Right renal cortex interstitium (tissue), 3 donors: ENCODE data around the gene TSC22D3. TPM values are rescaled to one million over a fixed set of nuclear protein-coding genes. Genes with fewer than 3 reads are reported as not detected.
A peak's percentile ranks its signal among the peaks of the same experiment; 100 is the strongest.

Experiments
- DNase-seq, 3 donors: peaks; one replicate each; pipeline ENCODE4 v3.0.0-alpha.2; 2013; ENCODE audit warnings: low read depth in 3 of 3, low spot score in 2 of 3
- polyA plus RNA-seq, 3 donors: library from polyadenylated mRNA; unstranded; fragments of 120-200 nt; gene quantifications; one replicate each; pipeline ENCODE4 v1.2.1, GENCODE V29; 2013; ENCODE audit not compliant: insufficient read length in 3 of 3

Gene TSC22D3
- polyA plus RNA-seq, 3 donors, result 125 to 132 (median 129) TPM

DNA sequence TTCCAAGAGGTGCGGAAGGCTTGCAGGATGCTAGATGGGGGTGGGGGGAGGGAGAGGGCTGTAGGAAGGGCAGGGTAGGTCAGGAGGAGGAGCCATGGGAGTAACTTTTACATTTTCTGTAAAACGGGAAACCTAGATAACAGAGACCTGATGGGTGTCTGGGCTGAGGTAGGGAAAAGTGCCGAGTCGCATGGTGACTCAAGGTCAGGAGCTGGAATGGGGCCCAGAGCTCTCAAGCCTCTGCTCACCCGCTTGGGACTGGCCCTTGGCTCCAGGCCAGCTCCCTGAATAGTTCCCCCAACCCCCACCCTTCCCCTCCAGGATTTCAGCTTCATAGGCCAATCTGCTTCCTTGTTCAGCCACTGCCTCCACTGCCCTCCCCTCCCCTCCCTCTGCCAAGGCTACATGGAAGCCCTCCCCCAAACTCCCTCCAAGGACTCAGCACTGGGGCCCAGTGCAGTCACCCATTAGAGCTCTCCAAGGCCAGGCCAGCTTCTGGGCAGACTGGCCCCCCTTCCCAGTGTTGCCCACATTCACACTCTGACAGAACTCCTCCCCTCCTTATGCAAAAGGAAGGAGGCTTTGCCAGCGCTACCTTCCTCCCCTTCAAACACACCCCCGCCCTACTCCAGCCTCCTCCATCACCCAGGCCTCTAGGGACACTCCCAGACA is 43.6 kb downstream of the TSC22D3 start:
- peak in 2 of 3 donors; percentile 37 to 54 for DNase-seq

DNA sequence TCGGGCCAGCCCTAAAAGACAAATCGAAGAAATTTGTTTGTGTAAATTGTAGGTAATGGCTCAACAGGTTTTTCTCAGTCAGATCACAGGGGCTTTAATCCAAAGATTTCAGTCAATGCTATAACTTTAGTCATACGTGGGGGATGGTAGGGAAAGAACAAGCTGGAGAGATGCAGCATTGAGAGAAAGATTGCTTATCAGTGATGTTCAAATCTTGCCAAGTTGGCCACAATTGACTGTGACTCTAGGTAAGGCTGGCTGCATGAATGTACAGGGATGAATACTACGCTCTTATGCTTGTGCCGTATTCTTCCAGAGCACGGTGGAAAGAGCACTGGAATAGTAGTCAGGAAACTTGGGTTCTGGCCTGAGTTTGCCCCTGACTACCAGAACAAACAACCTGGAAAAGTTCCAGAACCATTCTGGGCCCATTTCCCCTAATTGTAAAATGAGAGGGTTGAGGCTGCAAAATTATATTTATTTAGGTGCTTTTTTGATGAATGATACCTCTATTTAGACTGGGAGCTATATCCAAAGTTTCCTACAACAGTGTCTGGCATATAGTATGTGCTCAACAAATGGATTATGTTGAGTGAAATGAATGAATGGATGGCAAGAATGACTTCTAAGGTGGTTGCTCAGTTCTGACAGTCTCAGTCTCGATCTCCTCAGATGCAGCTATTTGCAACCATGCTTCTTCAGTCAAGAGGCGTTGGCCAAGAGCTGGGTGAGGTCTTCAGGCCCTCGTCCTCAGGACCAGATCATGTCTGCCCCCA is 44.4 kb downstream of the TSC22D3 start:
- no peak for DNase-seq

DNA sequence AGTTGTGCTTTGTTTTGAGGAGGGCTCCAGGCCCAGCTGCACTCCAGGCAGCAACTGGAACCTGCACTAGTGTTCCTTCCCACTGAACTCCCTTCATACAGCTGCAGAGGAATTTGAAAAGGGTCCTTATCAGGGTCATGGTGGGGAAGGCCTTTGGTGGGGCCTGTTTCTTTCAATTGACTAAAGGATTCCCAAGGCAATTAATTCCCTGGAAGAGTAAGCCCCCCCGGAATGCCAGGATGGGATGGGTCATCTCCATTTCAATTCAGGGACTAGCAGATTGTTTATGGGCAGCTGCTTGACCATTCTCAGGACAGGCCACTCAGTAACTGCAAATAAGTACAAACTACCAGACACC is 45.3 kb downstream of the TSC22D3 start:
- DNase-seq, result no peak

- no peak for DNase-seq
Measured at GRCh38 chrX:107729558-107730297, 45.9 kb downstream of the TSC22D3 start.

- DNase-seq, result no peak
Measured at GRCh38 chrX:107728371-107729099, 47.1 kb downstream of the TSC22D3 start.

GRCh38 chrX:107726816-107727534 is 48.6 kb downstream of the TSC22D3 start:
- no peak for DNase-seq

GRCh38 chrX:107725761-107726555 is 49.6 kb downstream of the TSC22D3 start:
- no peak for DNase-seq

DNA sequence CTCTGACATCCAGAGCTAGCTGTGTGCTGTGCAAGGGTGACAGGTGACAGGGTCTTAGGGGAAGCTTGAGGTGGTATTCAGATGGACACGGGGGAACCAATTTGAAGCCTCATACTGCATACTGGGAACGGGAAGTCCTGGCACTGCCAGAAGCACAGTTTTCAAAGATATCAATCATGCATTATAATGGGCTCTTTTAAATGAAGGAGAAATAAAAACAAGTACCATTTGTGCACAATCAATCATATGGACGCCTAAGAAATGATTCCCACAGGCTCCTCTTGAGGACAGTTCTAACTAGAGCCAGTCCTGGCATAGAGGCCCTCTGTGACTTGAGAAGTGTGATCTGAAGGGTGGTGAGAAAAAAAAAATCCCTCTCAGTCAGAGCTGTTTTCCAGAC is 50.9 kb downstream of the TSC22D3 start:
- DNase-seq, result no peak

DNA sequence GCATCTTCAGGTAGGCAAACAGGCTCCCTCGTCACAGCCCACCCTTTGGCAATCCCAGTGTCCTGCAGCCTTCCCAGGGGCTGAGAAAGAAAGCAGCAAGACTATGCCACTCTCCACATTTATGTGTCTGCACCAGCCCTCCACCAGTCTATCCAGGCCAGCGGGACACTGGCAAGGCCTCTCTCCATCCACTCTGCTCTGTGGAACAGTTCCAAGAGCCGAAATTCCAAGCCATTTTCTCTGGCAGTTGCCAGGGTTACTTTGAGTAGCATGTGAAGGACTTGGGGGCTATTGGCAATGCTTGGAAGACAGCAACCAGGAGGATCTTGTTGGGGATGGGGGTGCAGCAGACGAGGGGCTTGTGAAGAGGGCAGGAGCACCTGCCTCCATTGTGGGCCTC is 52.1 kb downstream of the TSC22D3 start:
- DNase-seq, result no peak

DNA sequence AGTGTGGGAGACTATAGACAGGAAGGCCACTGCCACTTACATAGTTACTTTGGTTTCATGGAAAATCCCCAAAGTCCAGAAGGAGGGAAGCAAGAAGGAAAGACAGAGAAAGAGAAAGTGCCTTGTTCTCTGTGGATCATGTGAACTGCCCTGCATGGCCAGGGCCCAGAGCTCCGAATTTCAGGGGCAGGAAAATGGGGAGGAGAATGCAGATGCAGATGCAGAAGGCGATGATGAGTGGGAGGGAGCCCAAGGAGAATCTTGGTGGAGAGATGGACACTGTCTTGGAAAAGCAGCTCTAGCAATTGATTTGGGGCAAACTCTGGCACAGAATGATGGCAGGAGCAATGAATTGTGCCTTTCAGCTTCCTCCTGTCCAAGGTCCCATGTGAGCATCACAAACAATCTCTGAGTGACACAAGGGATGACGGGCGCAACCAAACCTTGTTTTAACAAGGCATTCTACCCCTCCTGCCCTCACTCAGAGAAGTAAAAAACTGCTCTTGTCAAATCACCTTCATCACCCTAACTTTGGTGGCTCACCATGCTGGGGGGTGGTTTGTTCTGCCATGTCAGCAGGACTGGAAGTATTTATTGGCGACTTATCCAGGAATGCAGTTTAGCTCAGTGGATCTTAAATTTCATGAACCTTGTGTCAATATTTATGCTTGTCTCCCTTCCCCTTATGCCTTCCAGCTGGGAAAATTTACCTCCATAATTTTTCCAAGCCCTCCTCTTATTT is 53.5 kb downstream of the TSC22D3 start:
- no peak for DNase-seq

DNA sequence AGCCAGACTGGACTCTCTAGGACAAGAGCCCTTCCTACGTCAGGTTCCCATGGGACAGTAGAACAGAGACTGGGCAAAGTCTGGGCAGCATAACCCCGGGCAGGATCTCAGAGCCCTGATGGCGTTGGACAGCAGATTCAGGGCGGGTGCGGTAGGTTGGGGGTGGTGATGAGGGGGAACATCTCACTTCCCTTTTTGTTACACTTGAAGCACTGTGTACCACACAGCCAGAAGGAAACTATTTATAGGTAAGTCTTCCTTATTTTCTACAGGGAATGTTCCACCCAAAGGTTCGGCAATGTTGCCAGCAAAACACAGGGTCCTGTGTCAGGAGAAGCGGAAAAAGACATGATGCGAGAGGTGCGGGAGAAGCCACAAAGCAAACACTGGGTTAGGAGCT is 54.3 kb downstream of the TSC22D3 start:
- no peak for DNase-seq

DNA sequence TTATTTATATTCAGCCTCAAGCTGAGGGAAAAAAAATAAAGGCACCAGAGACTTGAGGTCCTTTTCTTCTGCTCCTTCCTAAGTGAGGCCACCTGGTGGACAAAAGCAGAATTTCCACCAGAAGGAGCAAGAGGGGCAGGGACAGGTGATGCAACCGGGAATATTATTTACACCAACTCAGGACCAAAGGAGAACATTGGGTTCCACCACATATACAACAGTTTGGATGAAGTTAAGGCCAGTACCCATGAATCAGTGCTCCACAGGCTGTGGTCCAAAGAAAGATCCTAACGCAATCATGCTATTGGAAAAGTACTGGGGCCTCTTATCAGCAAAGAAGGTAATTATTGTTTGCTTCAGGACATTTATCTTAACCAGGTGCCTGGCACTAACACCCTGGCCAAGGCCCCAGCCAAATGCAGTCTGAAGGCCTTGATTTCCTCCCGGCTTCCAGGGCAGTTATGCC is 57.4 kb downstream of the TSC22D3 start:
- peak in 1 of 3 donors; percentile 50 for DNase-seq

- DNase-seq, result no peak
Measured at GRCh38 chrX:107716816-107717700, 58.5 kb downstream of the TSC22D3 start.

DNA sequence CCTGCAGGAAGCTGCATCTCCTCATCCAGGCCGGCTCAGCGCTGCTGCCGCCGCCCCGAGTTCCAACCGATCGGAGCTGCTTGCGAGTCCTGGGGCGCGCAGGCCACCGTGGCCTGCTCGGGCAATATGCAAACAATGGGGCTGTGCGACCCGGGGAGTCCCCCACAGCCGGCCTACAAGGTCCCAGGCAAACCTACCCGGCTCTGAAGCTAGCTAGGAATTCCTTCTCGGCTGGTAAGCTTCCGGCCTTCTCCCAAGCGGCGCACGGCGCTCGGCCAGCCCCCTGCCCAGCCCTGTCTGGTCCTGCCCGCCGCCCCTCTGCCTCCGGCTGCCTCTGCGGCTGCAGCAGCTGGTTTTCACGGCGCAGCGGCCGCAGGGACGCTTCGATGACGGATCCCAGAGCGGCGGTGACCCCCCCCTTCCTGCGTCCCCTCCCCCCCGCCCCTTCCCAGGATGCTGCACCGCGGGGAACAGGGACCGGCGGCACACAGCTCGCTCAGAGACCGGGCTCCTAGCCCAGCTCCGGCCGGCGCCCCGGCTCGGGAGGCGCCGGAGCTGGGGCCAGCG is 59.4 kb downstream of the TSC22D3 start:
- DNase-seq, result no peak

DNA sequence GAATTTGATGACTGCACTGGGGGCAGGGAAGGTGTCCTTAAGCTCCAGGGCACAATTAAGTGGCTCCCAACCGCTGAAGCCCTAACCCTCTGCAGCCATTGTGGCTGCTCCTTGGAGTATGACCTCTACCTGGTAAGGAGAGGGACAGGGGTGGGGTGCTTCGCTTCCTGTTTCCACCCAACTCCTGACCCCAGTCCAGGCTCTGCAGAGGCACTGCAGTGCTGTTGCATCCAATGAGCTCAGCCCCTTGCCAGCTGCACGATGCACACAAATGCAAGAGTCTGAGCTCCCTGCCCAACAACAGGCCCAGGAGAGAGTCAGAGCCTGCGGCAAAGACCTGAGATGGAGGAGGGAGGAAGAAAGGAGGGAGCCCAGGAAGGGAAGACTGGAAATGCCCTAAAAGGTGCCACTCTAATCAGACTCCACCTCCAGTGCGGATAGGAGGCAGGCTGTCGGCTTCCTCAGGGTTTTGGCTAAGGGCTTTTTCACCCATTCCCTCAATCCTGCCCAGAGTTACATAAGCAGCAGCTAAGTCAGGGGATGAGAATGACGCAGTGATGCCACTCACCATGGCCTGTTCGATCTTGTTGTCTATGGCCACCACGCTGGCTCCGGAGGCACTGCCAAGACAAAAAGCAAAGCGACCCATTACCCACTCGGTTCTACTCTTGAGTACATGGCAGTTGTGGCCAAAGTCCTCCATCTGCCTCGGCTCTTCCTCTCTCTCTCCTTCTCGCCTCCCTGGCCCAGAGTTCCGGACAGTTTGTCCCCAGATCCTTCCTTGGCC is 60.1 kb downstream of the TSC22D3 start:
- no peak for DNase-seq

DNA sequence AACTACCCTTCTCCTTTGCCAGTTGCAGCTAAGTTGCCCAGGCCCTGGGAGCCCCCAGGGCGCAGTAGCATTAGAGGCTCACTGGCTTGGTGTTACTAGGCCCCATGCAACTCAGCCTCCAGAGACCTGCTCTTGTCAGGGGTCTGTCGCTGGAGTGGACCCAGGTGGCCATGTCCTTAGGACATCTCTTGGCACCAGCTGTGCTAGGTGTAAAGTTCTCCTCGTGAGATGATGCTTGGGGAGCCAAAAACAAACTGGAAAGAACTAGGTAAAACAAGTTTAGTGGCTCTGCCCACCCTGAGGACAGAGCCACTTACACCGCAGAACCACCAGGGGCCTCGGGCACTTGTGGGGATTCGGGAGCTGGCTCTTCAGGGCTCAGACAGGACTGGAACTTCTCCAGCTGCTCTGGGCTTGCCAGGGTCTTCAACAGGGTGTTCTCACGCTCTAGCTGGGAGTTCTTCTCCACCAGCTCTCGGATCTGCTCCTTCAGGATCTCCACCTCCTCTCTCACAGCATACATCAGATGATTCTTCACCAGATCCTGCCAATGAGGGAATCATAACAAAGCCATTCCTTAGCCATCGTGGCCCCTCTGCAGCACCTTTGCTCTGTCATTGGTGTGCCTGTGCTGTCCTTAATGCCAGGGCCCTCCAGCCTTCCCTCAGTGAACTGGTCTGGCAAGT is 61.2 kb downstream of the TSC22D3 start:
- DNase-seq, result no peak
